ENCODE measurements around the gene RPL36A. TPM values are rescaled to one million over a fixed set of nuclear protein-coding genes. Genes with fewer than 3 reads are reported as not detected.

RPL36A gene
- total and polyA plus RNA-seq, 9 of the 15 experiments (the other 6 are each of a cell fraction or from before 2014, with no cell fraction given): 412 to 4,539 (median 3,209) TPM

- ChIA-PET POLR2A (interaction anchor here (0.6 kb wide), 2 partner anchors 19 to 439 kb away, joined by 4 read pairs; no protein-coding TSS in a partner anchor), CTCF (ENCODE audit: low intra/inter-chr PET ratio) (no interaction called here)
- Histone ChIP-seq H3K4me2 (ENCODE audit: insufficient read depth, low read length) (peak overlapping the region; percentile 92), H3K9me3 (replicated peaks; ENCODE audit: control insufficient read depth, insufficient read depth, low read depth, low read length) (no peaks in the 10 kb centered on the region), H3K27ac (ENCODE audit: extremely low read depth, low read depth, low read length) (peak overlapping the region; percentile 55), H3K36me3 (ENCODE audit: control insufficient read depth, insufficient read depth, low read length) (0 out of 3 replicates have a peak, but pooled peaks cover 3% of the 10 kb centered on the region), H3K4me1 (replicated peaks in 1 of 2; ENCODE audit: control insufficient read depth in 2 of 2, insufficient read depth in 2 of 2, low read length in 2 of 2) (peaks cover 4 to 20% of the 10 kb centered on the region in 2 experiments), H3K27me3 (ENCODE audit: control insufficient read depth in 2 of 2, insufficient read depth in 2 of 2, low read length in 2 of 2) (no peaks in the 10 kb centered on the region), H3K9me1 (ENCODE audit: control insufficient read depth, insufficient read depth, low read length) (no peaks in the 10 kb centered on the region), H3K79me2 (ENCODE audit: control insufficient read depth, insufficient read depth, low read length) (peaks cover 54% of the 10 kb centered on the region), H3K9ac (ENCODE audit: insufficient read depth in 1 of 2, low read depth in 2 of 2, low read length in 2 of 2) (peak overlapping the region; percentile 70 to 95; a peak in 3 of 4 replicates), H4K20me1 (replicated peaks; ENCODE audit: control insufficient read depth, insufficient read depth, low read length) (no peaks in the 10 kb centered on the region), H2AFZ (ENCODE audit: low read depth, low read length) (no peak overlapping the region), H3K4me3 (peak overlapping the region; percentile 57)
- intact Hi-C loops (cut with micrococcal nuclease) (no loop called here), in situ Hi-C loops (cut with MboI) (no loop called here)
- FAIRE-seq: no peak
- peak in 2 of 4 experiments; percentile 13 to 49 for DNase-seq (ENCODE audit: extremely low read depth in 1 of 4, low spot score in 3 of 4)
- no TSS peak for BruUV-seq (replicated peaks)
- 28% methylated on average over 4 of the region's 4 CpGs for WGBS (ENCODE audit: insufficient coverage, low coverage, missing lambda C conversion rate)
- peak in 1 of 2 experiments; percentile 22; a peak in 1 of 4 replicates for TF ChIP-seq RCOR1 (IDR thresholded peaks at IDR 0.05; ENCODE audit: borderline replicate concordance in 1 of 2, low read depth in 2 of 2, low read length in 2 of 2)
- 0 out of 4 replicates have a peak, but pooled peaks have one; percentile 8 to 19 for TF ChIP-seq KDM1A (IDR thresholded peaks at IDR 0.05)
- no peak for TF ChIP-seq CGGBP1 (CRISPR knock-in tag; IDR thresholded peaks at IDR 0.05)
- no peak for TF ChIP-seq FIP1L1 (IDR thresholded peaks at IDR 0.05; ENCODE audit: low read depth, low read length, poor library complexity, severe bottlenecking)
- TF ChIP-seq CTCF (IDR thresholded peaks at IDR 0.05 in 2 of 3, conservative IDR thresholded peaks at IDR 0.05 in 1 of 3; ENCODE audit: insufficient read depth in 2 of 3, low read depth in 1 of 3, low read length in 3 of 3): no peak
- TF ChIP-seq NR2C1 (IDR thresholded peaks at IDR 0.05): no peak
- TF ChIP-seq NR2C1 (tag; IDR thresholded peaks at IDR 0.05): no peak
- TF ChIP-seq ZNF316 (IDR thresholded peaks at IDR 0.05): no peak
- no peak for TF ChIP-seq CAMTA2 (CRISPR knock-in tag; conservative IDR thresholded peaks at IDR 0.05)
- 0 out of 2 replicates have a peak, but pooled peaks have one; percentile 23 for TF ChIP-seq MYC (IDR thresholded peaks at IDR 0.05; ENCODE audit: low read depth, low read length)
- TF ChIP-seq MYC (CRISPR knock-in tag; IDR thresholded peaks at IDR 0.05; ENCODE audit: borderline replicate concordance, low read depth): no peak
- 0 out of 2 replicates have a peak, but pooled peaks have one; percentile 25 for TF ChIP-seq SMARCE1 (IDR thresholded peaks at IDR 0.05)
- 0 out of 4 replicates have a peak, but pooled peaks of 1 of the 2 experiments have one; percentile 19 for TF ChIP-seq MNT (conservative IDR thresholded peaks at IDR 0.05)
- no peak for TF ChIP-seq HNRNPK (IDR thresholded peaks at IDR 0.05; ENCODE audit: low read depth, low read length, poor library complexity, severe bottlenecking)
- no peak for TF ChIP-seq HNRNPUL1 (IDR thresholded peaks at IDR 0.05; ENCODE audit: low read length)
- no peak for TF ChIP-seq ZNF347 (CRISPR knock-in tag; IDR thresholded peaks at IDR 0.05; ENCODE audit: low read depth)
- TF ChIP-seq RFX1 (IDR thresholded peaks at IDR 0.05): peak; percentile 30; the same call in 1 of the 2 replicates
- TF ChIP-seq HLTF (IDR thresholded peaks at IDR 0.05): no peak
- no peak for ATAC-seq
Measured at GRCh38 chrX:101383679-101384205, 7.1 kb upstream of the RPL36A start.

All from K562 (cell line).